K562 (cell line): ENCODE results near the gene WDR70. TPM values are rescaled to one million over a fixed set of nuclear protein-coding genes. Genes with fewer than 3 reads are reported as not detected.

Experiments used
- CBX2 ChIP-seq: fragments of 200-600 bp; sonication (generic); IDR thresholded peaks from one replicate; pipeline ENCODE4 v1.6.1; 2012; ENCODE audit warnings: mild to moderate bottlenecking, low read length, inconsistent platforms; ENCODE audit not compliant: insufficient read depth, poor library complexity, severe bottlenecking
- ELF1 ChIP-seq: fragments of 200-800 bp; sonication (Bioruptor generic); IDR thresholded peaks from 2 replicates; pipeline ENCODE4 v1.6.1; 2016; ENCODE audit warnings: missing genetic modification characterization, missing compliant biosample characterization
- ETV5 ChIP-seq: sonication (generic); formaldehyde crosslinking; IDR thresholded peaks from 2 replicates; pipeline ENCODE4 v1.4.0; 2020; ENCODE audit warnings: low read depth, mild to moderate bottlenecking, missing genetic modification reagents
- GMEB1 ChIP-seq: fragments of 250-450 bp; sonication (Bioruptor Pico); IDR thresholded peaks from 2 replicates; pipeline ENCODE4 v1.4.0; 2020; ENCODE audit warnings: mild to moderate bottlenecking
- HINFP ChIP-seq: fragments of 450-650 bp; conservative IDR thresholded peaks from 2 replicates; pipeline ENCODE4 v1.6.1; 2016; ENCODE audit warnings: missing genetic modification characterization, low read depth, mild to moderate bottlenecking, control low read depth, missing compliant biosample characterization
- KLF1 ChIP-seq: fragments of 450-650 bp; IDR thresholded peaks from 2 replicates; pipeline ENCODE4 v1.6.1; 2016; ENCODE audit warnings: missing genetic modification characterization, missing compliant biosample characterization
- MAFG ChIP-seq: fragments of 450-650 bp; conservative IDR thresholded peaks from 2 replicates; pipeline ENCODE4 v1.6.1; 2016; ENCODE audit warnings: missing genetic modification characterization, missing compliant biosample characterization
- PHF20 ChIP-seq: fragments of 450-650 bp; IDR thresholded peaks from 2 replicates; pipeline ENCODE4 v1.6.1; 2018; ENCODE audit not compliant: partially characterized antibody
- TRIM24 ChIP-seq, 2 experiments: fragments of 450-650 bp; IDR thresholded peaks; 2 replicates each; pipeline ENCODE4 v1.6.1; 2016
- ZBTB12 ChIP-seq: fragments of 250-450 bp; sonication (Bioruptor Pico); IDR thresholded peaks from 2 replicates; pipeline ENCODE4 v1.4.0; 2020
- ZBTB7A ChIP-seq: IDR thresholded peaks from 2 replicates; pipeline ENCODE4 v1.6.1; 2011; ENCODE audit warnings: low read depth, mild to moderate bottlenecking, low read length, moderate library complexity, borderline replicate concordance; ENCODE audit not compliant: control insufficient read depth
- ZNF263 ChIP-seq: sonication (generic); formaldehyde crosslinking; IDR thresholded peaks from 2 replicates; pipeline ENCODE4 v1.8.0; 2022; ENCODE audit warnings: mild to moderate bottlenecking, missing genetic modification reagents, borderline replicate concordance
- ZNF384 ChIP-seq: IDR thresholded peaks from 2 replicates; pipeline ENCODE4 v1.6.1; 2012; ENCODE audit warnings: low read depth, low read length, improper control_type of control experiment
- ZNF586 ChIP-seq: fragments of 450-650 bp; formaldehyde crosslinking; conservative IDR thresholded peaks from 2 replicates; pipeline ENCODE4 v1.4.0; 2020; ENCODE audit warnings: mild to moderate bottlenecking, moderate library complexity
- ZNF609 ChIP-seq: sonication (generic); formaldehyde crosslinking; IDR thresholded peaks from 2 replicates; pipeline ENCODE4 v1.8.1; 2023; ENCODE audit warnings: missing genetic modification reagents, mild to moderate bottlenecking, borderline replicate concordance
- ZNF780A ChIP-seq: fragments of 250-450 bp; sonication (Bioruptor Pico); IDR thresholded peaks from 2 replicates; pipeline ENCODE4 v1.5.0; 2021; ENCODE audit warnings: mild to moderate bottlenecking
- polyA plus RNA-seq, 8 experiments: library from polyadenylated mRNA; depleted of rRNA in 4 of 8; stranded (reverse) in 5 of 8; unstranded in 3 of 8; fragments of >200 nt; fragmentation: Nextera tagmentation in 2 of 8; fragmentation: Illumina TruSeq in 1 of 8; extraction: Ambion mirVana in 2 of 8; extraction: Trizol in 1 of 8; gene quantifications; 2 replicates each; pipeline versions ENCODE4 v1.2.1 to v1.2.3, GENCODE V29; 2011 to 2014; ENCODE audit warnings: inconsistent platforms in 1 of 8, missing spikeins in 1 of 8
- total RNA-seq, 7 experiments: library from RNA; depleted of rRNA in 6 of 7; stranded (reverse); fragments of >200 nt in 6 of 7; fragmentation: Illumina TruSeq in 2 of 7; extraction: Trizol in 2 of 7; gene quantifications; 2 replicates each; pipeline versions ENCODE4 v1.2.1 to v1.2.3, GENCODE V29; 2011 to 2021; ENCODE audit warnings: low replicate concordance in 1 of 7
- TF ChIP-seq, protein P1 (sequence below): fragments of 250-450 bp; sonication (Bioruptor Pico); IDR thresholded peaks from 2 replicates; pipeline ENCODE4 v1.5.0; 2021

The WDR70 gene
- total and polyA plus RNA-seq, 9 of the 15 experiments (the other 6 are each of a cell fraction or from before 2014, with no cell fraction given) = 16.8 to 46.6 (median 38.8) TPM

GRCh38 chr5:37370864-37371726, 8.0 kb upstream of the WDR70 start, which contains the start of gene NUP155 (continued):
- no peak for TF ChIP-seq ZNF384
- peak; percentile 73; the same call in 1 of the 2 replicates for TF ChIP-seq KLF1 (tag)
- peak; percentile 80 to 85 for TF ChIP-seq TRIM24 (IDR thresholded peaks at IDR 0.05)
- TF ChIP-seq ZNF609 = 0 out of 2 replicates have a peak, but pooled peaks have one; percentile 21
- TF ChIP-seq ETV5 (CRISPR knock-in tag) = peak; percentile 78
- TF ChIP-seq ZNF263 (CRISPR knock-in tag) = peak; percentile 96
- TF ChIP-seq PHF20 = peak; percentile 99
- peak; percentile 98 for TF ChIP-seq ZBTB12 (CRISPR knock-in tag)
- TF ChIP-seq ELF1 (tag) = peak; percentile 60
- TF ChIP-seq, protein P1, sequence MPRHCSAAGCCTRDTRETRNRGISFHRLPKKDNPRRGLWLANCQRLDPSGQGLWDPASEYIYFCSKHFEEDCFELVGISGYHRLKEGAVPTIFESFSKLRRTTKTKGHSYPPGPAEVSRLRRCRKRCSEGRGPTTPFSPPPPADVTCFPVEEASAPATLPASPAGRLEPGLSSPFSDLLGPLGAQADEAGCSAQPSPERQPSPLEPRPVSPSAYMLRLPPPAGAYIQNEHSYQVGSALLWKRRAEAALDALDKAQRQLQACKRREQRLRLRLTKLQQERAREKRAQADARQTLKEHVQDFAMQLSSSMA (CRISPR knock-in tag) = no peak
- TF ChIP-seq CBX2 = no peak
- TF ChIP-seq GMEB1 (CRISPR knock-in tag) = peak; percentile 61
- no peak for TF ChIP-seq HINFP
- TF ChIP-seq ZNF586 (CRISPR knock-in tag) = no peak
- TF ChIP-seq ZNF780A = no peak
- peak; percentile 65; the same call in 1 of the 2 replicates for TF ChIP-seq ZBTB7A
- no peak for TF ChIP-seq MAFG
